Spinal cord (tissue), 10 donors: ENCODE data around the gene CDC16. TPM values are rescaled to one million over a fixed set of nuclear protein-coding genes. Genes with fewer than 3 reads are reported as not detected.
"Not testable (repeated sequence)": the region's sequence is repeated elsewhere in the genome, so short reads cannot be mapped to it uniquely, and the experiment has no call there.

Experiments used
- DNase-seq, 6 donors: peaks; one replicate each; pipeline versions ENCODE4 v3.0.0 to v3.0.0-alpha.2; 2013 to 2015; ENCODE audit warnings: low spot score in 6 of 6, low read depth in 4 of 6
- H3K27ac ChIP-seq: one replicate; pipeline ENCODE4 v1.5.1; 2013; ENCODE audit warnings: low read depth, low read length, control low read depth
- H3K27me3 ChIP-seq: one replicate; pipeline ENCODE4 v1.6.1; 2013; ENCODE audit warnings: low read length; ENCODE audit not compliant: control insufficient read depth, insufficient read depth
- H3K36me3 ChIP-seq: one replicate; pipeline ENCODE4 v1.6.1; 2013; ENCODE audit warnings: low read length; ENCODE audit not compliant: control insufficient read depth, insufficient read depth
- H3K4me1 ChIP-seq: one replicate; pipeline ENCODE4 v1.6.1; 2013; ENCODE audit warnings: low read length; ENCODE audit not compliant: control insufficient read depth, insufficient read depth
- H3K4me3 ChIP-seq: one replicate; pipeline ENCODE4 v1.5.1; 2013; ENCODE audit warnings: low read depth, low read length, control low read depth
- H3K9me3 ChIP-seq: one replicate; pipeline ENCODE4 v1.6.1; 2013; ENCODE audit warnings: low read length; ENCODE audit not compliant: control insufficient read depth, insufficient read depth
- WGBS: methylation state at CpG from one replicate; pipeline ENCODE4 v1.1.5; 2013; ENCODE audit warnings: missing lambda C conversion rate; ENCODE audit not compliant: insufficient coverage; 5-methylcytosine and 5-hydroxymethylcytosine counted together
- polyA plus RNA-seq, 2 donors: library from polyadenylated mRNA; unstranded; fragments of 120-200 nt; gene quantifications; one replicate each; pipeline ENCODE4 v1.2.1, GENCODE V29; 2013; ENCODE audit not compliant: insufficient read length in 2 of 2
- total RNA-seq, 2 donors: library from RNA; depleted of rRNA in 1 of 2; stranded (reverse); fragments of 120-200 nt in 1 of 2; fragments of >200 nt in 1 of 2; gene quantifications; one replicate each; pipeline versions ENCODE4 v1.2.3 to v1.2.4, GENCODE V29; 2013 to 2014
- donor health status: healthy.

The CDC16 gene
- total and polyA plus RNA-seq, 4 donors = 71.5 to 98.1 (median 88.1) TPM

DNA sequence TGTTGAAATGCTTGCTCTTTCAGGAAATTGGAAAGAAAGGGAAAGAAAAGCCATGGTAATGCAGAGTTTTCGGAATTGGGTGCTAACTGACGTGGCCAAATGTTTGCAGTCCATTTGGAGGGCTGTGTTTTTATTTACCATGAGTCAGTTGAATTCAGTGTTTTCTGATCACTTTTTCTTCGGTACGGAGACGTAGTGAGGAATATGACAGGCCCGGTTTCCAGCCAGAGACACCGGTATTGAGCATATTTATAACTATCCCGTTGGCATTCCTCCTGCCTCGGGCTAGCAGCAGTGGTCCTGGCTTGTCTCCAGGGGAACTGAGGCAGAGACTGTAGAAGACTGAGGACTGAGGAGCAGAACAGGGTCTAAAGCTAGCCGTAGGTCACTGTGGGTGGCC, 1.0 kb downstream of the CDC16 start:
- Histone ChIP-seq H3K4me1 (peaks cover 10% of the 10 kb centered on the region), H3K27me3 (no peaks in the 10 kb centered on the region), H3K9me3 (no peaks in the 10 kb centered on the region), H3K4me3 (peak overlapping the region; percentile 84), H3K36me3 (peaks cover 30% of the 10 kb centered on the region), H3K27ac (no peak overlapping the region)
- WGBS = 14% methylated on average over 9 of the region's 10 CpGs
- no peak for DNase-seq

DNA sequence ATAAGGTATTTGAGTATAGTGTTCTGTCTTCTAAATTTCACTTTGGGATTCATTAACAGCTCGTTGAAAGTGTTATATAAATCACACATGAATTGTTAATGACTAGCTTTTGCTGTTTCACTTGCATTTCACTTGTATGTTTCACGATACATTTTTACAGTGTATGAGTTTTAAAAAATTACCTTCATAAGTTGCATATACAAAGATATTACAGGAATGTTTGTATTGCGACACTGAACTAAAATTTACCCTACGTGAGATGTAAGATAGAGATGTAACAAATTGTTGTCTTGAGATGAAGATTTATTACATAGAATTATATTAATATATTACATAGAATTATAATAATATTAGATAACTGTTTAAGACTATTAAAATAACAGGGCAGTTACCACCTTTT, 1.5 kb downstream of the CDC16 start:
- H3K4me1 ChIP-seq = peaks cover 10% of the 10 kb centered on the region
- H3K36me3 ChIP-seq = peaks cover 32% of the 10 kb centered on the region
- H3K27ac ChIP-seq = no peak overlapping the region
- no CpG with 5 or more reads among the region's 4 CpGs for WGBS
- no peaks in the 10 kb centered on the region for H3K9me3 ChIP-seq
- H3K27me3 ChIP-seq = no peaks in the 10 kb centered on the region
- peak overlapping the region; percentile 84 for H3K4me3 ChIP-seq
- no peak for DNase-seq

DNA sequence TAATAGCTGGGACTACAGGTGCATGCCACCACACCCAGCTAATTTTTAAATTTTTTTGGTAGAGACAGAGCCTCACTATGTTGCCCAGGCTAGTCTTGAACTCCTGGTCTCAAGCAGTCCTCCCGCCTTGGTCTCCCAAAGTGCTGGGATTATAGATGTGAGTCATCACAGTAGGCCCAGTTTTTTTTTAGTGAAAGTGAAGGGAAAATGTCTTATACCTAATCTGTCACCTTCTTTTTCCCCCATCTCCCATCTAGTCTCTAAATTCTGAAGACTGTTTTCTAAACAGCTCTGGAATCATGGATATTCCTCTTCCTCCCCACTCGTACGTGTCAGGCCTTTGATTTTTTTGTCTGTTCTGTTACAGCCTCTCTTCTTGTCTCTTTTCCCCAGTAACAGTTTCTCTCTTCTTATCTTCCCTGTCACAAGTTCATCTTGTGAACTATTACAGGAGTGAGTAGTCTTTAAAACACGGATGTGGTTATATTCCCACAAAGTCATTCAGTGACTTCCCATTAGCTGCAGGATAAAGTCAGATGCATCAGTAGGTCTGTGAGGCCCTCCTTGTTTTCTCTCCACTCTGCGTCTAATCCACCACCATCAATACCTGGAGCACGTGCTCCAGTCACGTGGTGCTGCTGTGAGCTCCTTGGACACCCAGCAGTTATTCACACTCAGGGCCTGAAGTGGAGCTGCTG, 2.9 kb downstream of the CDC16 start:
- Histone ChIP-seq H3K4me3 (no peak overlapping the region), H3K36me3 (peaks cover 40% of the 10 kb centered on the region), H3K4me1 (peaks cover 10% of the 10 kb centered on the region), H3K27me3 (no peaks in the 10 kb centered on the region), H3K27ac (no peak overlapping the region), H3K9me3 (no peaks in the 10 kb centered on the region)
- DNase-seq = no peak
- 95% methylated on average over 3 of the region's 7 CpGs for WGBS

DNA sequence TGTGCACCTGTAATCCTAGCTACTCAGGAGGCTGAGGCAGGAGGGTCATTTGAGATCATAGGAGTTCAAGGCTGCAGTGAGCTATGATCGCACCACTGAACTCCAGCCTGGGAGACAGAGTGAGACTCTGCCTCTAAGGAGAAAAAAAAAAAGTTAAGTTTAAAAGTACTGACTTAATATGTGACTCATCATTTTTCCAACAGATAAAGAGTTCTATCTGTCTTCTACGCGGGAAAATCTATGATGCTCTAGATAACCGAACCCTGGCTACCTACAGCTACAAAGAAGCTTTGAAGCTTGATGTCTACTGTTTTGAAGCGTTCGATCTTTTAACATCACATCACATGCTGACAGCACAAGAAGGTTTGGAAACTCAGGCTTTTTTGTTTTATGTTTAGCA, 7.2 kb downstream of the CDC16 start:
- Histone ChIP-seq H3K27me3 (no peaks in the 10 kb centered on the region), H3K4me1 (no peaks in the 10 kb centered on the region), H3K4me3 (no peak overlapping the region), H3K27ac (no peak overlapping the region), H3K36me3 (peaks cover 48% of the 10 kb centered on the region), H3K9me3 (no peaks in the 10 kb centered on the region)
- WGBS = no CpG with 5 or more reads among the region's 6 CpGs
- DNase-seq = no peak

DNA sequence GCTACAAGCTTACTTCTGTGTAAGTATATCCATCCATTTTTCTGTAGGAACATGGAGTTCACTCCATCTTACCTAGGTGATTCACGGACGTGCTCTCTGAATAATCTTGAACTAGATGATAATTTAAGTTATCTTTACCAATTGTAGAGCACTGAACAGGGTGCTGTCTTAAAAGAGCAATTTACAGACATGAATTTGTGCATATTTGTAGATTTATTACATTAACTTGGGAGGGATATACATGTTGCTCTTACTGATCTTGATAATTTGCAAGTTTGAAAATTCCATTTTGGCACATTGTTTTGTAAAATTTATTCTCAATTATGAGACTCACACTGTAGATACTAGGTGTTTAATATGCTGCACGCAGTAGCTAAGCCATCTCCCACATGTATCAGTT, 9.3 kb downstream of the CDC16 start:
- no peaks in the 10 kb centered on the region for H3K27me3 ChIP-seq
- H3K4me3 ChIP-seq = no peak overlapping the region
- H3K4me1 ChIP-seq = no peaks in the 10 kb centered on the region
- H3K27ac ChIP-seq = no peak overlapping the region
- no peaks in the 10 kb centered on the region for H3K9me3 ChIP-seq
- H3K36me3 ChIP-seq = peaks cover 41% of the 10 kb centered on the region
- DNase-seq = no peak
- WGBS = no CpG with 5 or more reads among the region's 3 CpGs

DNA sequence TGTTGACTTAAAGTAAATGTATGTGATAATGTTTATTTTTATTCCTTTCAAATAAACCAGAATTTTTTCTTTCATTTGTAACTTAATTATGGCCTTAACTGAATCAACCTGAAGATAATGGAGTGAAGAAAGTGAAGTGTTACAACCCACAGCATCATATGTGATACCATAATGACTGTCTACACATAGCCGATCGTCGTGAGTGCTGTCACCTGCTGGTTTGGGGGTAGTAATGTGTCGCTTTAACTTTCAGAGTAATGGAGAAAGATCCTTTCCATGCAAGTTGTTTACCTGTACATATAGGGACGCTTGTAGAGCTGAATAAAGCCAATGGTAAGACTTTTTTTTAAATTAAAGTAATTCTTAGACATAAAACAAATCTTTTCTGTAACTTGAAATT, 9.9 kb downstream of the CDC16 start:
- Histone ChIP-seq H3K27ac (no peak overlapping the region), H3K4me1 (no peaks in the 10 kb centered on the region), H3K27me3 (no peaks in the 10 kb centered on the region), H3K4me3 (no peak overlapping the region), H3K36me3 (peaks cover 42% of the 10 kb centered on the region), H3K9me3 (no peaks in the 10 kb centered on the region)
- no CpG with 5 or more reads among the region's 5 CpGs for WGBS
- DNase-seq = no peak

DNA sequence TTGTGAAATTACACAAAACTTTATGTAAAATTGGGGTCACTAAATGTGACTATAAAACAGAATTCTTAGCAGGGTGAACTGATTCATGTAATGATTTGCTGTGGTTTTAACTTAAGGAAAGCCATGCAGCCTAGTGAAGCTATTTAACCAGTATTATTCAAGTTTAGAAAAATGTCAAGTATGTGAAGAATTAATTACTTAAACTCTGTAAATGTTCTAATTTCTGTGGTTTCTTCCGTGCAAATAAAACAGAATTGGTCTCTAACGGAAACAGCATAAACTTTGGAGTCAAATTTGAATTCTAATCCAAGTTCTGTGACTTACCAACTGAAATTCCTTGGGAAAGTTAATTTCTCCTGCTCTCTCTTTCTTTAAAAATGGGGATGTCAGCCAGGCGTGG, 13.3 kb downstream of the CDC16 start:
- Histone ChIP-seq H3K9me3 (no peaks in the 10 kb centered on the region), H3K27ac (no peak overlapping the region), H3K36me3 (peaks cover 30% of the 10 kb centered on the region), H3K27me3 (no peaks in the 10 kb centered on the region), H3K4me3 (no peak overlapping the region), H3K4me1 (no peaks in the 10 kb centered on the region)
- no peak for DNase-seq
- 100% methylated on average over 3 of the region's 3 CpGs for WGBS

DNA sequence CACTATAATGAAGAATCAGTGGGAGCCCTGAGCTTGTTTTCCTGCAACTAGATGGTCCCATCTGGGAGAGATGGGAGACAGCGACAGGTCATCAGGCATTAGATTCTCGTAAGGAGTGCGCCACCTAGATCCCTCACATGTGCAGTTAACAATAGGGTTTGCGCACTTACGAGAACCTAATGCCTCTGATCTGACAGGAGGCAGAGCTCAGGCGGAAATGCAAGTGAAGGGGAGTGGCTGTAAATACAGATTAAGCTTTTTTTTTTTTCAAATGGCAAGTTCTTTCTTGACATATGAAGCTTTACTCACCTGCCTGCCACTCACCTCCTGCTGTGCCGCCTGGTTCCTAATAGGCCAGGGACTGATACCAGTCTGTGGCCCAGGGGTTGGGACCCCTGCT, 14.4 kb downstream of the CDC16 start:
- H3K4me3 ChIP-seq = no peak overlapping the region
- DNase-seq = no peak
- no peaks in the 10 kb centered on the region for H3K27me3 ChIP-seq
- H3K9me3 ChIP-seq = no peaks in the 10 kb centered on the region
- H3K36me3 ChIP-seq = peaks cover 26% of the 10 kb centered on the region
- no peak overlapping the region for H3K27ac ChIP-seq
- WGBS = 96% methylated on average over 4 of the region's 7 CpGs
- H3K4me1 ChIP-seq = no peaks in the 10 kb centered on the region

DNA sequence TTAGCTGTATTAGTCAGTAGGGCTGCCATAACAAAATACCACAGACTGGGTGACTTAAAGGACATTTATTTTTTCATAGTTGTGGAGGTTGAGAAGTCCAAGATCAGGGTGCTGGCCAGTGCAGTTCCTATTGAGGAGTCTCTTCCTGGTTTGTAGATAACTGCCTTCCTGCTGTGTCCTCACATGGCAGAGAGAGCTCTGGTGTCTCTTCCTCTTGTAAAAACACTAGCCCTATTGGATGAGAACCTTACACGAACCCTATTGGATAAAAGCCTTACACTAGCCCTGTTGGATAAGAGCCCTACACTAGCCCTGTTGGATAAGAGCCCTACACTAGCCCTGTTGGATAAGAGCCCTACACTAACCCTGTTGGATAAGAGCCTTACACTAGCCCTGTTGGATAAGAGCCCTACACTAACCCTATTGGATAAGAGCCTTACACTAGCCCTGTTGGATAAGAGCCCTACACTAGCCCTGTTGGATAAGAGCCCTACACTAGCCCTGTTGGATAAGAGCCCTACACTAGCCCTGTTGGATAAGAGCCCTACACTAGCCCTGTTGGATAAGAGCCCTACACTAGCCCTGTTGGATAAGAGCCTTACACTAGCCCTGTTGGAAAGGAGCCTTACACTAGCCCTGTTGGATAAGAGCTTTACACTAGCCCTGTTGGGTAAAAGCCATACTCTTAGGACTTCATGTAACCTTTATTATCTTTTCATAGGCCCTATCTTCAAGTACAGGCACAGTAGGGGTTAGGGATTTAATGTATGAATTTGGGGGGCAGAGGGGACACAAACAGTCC, 17.1 kb downstream of the CDC16 start:
- WGBS = no CpG with 5 or more reads among the region's 1 CpG

DNA sequence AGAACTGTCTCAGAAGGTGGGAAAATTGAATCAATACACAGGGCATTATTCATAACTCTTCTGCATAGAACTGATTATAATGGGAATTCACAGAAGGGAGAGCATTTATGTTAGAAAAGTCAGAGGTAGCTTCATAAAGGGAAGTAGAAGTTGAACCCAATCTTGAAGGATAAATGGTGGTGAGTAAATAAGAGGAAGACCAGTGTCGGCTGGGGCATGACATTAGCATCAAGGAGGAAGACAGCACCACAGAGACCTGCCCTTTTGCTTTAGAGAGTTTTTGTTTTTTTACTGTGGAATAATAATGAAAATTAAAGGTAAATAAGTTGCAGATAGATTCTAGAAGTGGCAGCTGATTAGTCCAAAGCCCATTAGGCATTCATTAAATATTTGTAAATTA, 21.9 kb downstream of the CDC16 start:
- H3K4me3 ChIP-seq = no peak overlapping the region
- no peaks in the 10 kb centered on the region for H3K27me3 ChIP-seq
- H3K9me3 ChIP-seq = no peaks in the 10 kb centered on the region
- 78% methylated on average over 1 of the region's 1 CpG for WGBS
- no peaks in the 10 kb centered on the region for H3K4me1 ChIP-seq
- H3K27ac ChIP-seq = no peak overlapping the region
- DNase-seq = no peak
- H3K36me3 ChIP-seq = peaks cover 31% of the 10 kb centered on the region

More for the DNA sequence above, 17.1 kb downstream of the CDC16 start:
- not testable (repeated sequence) for H3K27ac ChIP-seq, DNase-seq, H3K9me3 ChIP-seq, H3K4me3 ChIP-seq, H3K27me3 ChIP-seq, H3K4me1 ChIP-seq
- H3K36me3 ChIP-seq = peaks cover 27% of the 10 kb centered on the region
